ENCODE results near the gene ZFYVE28.

DNA sequence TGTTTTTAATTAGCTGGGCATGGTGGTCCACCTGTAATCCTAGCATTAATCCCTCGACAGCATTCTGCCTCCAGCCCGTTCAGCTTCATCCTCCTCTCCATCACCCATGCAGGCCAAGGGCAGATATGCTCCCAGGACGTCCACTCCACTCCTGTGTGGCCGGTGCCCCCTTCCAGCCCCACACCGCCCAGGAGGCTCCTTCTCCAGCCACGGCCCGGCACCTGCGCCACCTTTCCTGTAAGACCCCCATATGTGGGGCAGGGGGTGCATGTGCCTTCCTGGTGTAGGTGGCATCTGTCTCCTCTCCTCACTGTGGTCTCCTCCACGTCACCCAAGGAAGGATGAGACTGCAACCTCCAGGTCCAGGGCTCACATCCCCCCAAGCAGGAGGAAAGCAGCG lies 99.6 kb downstream of the ZFYVE28 start:
- TF ChIP-seq CTCF (IDR thresholded peaks at IDR 0.05; ENCODE audit: insufficient read depth, low read length, poor library complexity, severe bottlenecking) (no peak), EZH2phosphoT487 (conservative IDR thresholded peaks at IDR 0.05; ENCODE audit: low read length) (no peak)

Measured in SU-DHL-6 (cell line).